IMR-90 (cell line): ENCODE data around the gene NRM.
"Not testable (repeated sequence)": the region's sequence is repeated elsewhere in the genome, so short reads cannot be mapped to it uniquely, and the experiment has no call there.

Source experiments
- CTCF ChIP-seq: conservative IDR thresholded peaks from 2 replicates; pipeline ENCODE4 v1.5.1; 2012; ENCODE audit warnings: mild to moderate bottlenecking, low read depth, low read length, improper control_type of control experiment
- ELK1 ChIP-seq: fragments of 150-350 bp; IDR thresholded peaks from 2 replicates; pipeline ENCODE4 v1.6.1; 2016; ENCODE audit warnings: low read depth, mild to moderate bottlenecking, low read length, moderate library complexity, borderline replicate concordance
- MAZ ChIP-seq: IDR thresholded peaks from 2 replicates; pipeline ENCODE4 v1.6.1; 2012; ENCODE audit warnings: low read depth, mild to moderate bottlenecking, low read length, improper control_type of control experiment, moderate library complexity, borderline replicate concordance
- POLR2A ChIP-seq: IDR thresholded peaks from 2 replicates; pipeline ENCODE4 v1.6.1; 2012; ENCODE audit warnings: mild to moderate bottlenecking, low read depth, low read length
- RFX5 ChIP-seq: IDR thresholded peaks from 2 replicates; pipeline ENCODE4 v1.8.0; 2012; ENCODE audit warnings: low read depth, mild to moderate bottlenecking, low read length, moderate library complexity

GRCh38 chr6:30722025-30722279, 31.2 kb upstream of the NRM start:
- not testable (repeated sequence) for TF ChIP-seq CTCF, RFX5, POLR2A, ELK1, MAZ
